GM19025 (cell line): Measurements from ENCODE around the gene CSNK1G2.

ENCODE experiments used
- ATAC-seq: cut with Tn5 transposase; IDR thresholded peaks from one replicate; pipeline ENCODE4 v1.9.1; 2021; ENCODE audit warnings: mild to moderate bottlenecking, low read depth, moderate library complexity; ENCODE audit not compliant: unreplicated experiment

Gene CSNK1G2

DNA sequence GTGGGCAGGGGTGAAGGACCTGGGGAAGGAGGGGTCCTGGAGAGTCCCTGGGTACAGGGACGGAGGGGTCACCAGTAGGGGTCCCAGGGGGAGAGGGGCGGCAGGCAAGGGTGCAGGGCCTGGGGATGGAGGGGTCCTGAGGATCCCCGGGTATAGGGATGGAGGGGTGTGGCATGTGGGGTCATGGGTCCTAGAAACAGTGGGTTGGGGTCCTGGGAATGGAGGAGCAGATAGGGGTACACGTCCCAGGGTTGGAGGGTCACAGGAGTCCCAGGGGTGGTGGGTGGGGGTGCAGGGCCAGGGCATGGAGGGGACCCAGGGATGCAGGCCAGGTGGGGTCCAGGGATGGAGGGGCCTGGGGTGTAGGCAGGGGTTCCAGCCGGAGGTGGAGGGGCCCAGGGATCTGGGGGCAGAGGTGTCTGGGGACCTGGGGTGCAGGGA, 73.2 kb downstream of the CSNK1G2 start:
- no peak for ATAC-seq

DNA sequence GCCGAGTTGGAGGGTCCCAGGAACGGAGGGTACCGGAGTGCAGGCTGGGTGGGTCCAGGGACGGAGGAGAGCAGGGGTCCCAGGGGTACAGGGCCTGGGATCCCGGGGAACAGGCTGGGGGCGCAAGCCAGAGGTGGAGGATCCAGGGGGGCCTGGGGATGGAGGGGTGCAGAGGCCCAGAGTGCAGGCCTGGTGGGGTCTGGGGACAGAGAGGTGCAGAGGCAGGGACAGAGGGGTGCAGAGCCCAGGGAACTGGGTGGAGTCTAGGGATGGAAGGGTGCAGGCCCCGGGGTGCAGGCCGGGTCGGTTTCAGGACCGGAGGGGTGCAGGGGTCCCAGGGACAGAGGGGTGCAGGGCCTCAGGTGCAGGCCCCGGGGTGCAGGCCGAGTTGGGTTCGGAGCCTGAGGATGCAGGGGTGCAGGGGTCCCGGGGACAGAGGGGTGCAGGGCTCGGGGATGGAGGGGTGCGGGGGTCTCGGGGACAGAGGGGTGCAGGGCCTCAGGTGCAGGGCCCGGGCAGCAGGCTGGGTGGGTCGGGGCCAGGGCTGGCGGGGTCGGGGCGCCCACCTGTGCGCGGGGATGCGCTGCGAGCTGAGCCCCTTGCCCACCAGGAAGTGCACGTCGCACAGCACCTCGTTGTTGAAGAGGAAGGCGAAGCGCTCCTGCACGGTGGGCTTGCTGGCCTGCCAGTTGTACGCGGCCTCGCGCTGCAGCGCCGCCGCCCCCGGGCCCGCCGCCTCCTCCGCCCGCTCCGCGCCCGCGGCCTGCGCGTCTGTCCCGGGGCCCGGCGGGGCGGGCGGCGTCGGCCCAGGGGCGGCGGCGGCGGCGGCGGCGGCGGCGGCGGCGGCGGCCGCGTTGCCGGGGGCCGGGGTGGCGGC, 74.0 kb downstream of the CSNK1G2 start:
- ATAC-seq, result no peak

DNA sequence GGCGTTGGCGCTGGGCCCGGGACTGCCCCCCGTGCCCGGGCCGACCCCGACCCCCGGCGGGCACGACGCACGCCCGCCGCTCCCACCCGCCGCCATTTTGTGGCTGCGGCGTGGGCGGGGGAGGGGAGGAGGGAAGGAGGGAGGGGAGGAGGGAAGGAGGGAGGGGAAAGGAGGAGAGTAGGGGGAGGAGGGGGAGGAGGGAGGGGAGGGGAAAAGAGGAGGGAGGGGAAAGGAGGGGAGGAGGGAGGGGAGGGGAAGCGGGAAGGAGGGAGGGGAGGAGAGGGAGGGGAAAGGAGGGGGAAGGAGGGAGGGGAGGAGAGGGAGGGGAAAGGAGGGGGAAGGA, 74.6 kb downstream of the CSNK1G2 start, which contains the start of gene BTBD2:
Gene BTBD2, minus strand, starts transcription at position 107 of the 343 bp plus-strand sequence. Its CDS starts 11 bp downstream, at position 96.
- ATAC-seq, result no peak

DNA sequence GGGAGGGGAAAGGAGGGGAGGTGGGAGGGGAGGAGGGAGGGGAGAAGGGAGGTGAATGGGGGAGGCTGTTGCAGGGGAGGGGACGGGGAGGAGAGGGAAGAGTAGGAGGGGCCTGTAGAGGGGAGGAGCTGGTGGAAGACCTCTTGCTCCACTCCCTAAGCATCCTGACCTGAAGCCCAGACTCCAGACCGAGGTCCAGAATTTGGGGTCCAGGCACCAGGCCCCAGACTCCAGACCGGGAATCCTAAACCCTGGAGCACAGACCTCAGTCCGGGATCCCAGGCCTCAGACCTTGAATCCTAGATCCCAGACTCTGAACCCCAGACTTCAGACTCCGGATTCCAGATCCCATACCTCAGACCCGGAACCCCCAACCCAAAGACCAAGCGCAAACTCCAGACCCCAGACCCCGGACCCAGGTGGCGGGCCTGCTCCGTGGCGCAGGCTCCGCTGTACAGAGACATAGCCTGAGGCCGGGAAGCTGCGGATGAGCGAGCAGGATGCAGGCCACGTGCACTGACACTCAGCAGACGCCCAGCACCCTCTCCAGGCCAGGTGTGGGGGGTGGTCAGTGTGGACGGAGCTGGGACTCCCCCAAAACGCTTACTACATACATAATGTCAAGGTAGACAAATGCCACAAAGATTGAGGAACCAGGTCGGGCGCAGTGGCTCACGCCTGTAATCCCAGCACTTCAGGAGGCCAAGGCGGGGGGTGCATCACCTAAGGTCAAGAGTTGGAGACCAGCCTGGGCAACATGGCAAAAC, 75.3 kb downstream of the CSNK1G2 start:
- no peak for ATAC-seq

DNA sequence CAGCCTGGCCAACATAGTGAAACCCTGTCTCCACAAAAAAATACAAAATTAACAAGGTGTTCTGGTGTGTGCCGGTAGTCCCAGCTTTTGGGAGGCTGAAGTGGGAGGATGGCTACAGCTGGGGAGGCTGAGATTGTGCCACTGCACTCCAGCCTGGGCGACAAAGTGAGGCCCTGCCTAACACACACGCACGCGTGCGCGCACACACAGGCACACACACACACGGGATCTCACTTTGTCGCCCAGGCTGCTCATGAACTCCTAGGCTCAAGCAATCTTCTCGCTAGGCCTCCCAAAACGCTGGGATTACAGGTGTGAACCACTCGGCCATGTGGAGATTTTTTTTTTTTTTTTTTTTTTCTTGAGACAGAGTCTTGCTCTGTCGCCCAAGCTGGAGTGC, 77.8 kb downstream of the CSNK1G2 start:
- no peak for ATAC-seq

DNA sequence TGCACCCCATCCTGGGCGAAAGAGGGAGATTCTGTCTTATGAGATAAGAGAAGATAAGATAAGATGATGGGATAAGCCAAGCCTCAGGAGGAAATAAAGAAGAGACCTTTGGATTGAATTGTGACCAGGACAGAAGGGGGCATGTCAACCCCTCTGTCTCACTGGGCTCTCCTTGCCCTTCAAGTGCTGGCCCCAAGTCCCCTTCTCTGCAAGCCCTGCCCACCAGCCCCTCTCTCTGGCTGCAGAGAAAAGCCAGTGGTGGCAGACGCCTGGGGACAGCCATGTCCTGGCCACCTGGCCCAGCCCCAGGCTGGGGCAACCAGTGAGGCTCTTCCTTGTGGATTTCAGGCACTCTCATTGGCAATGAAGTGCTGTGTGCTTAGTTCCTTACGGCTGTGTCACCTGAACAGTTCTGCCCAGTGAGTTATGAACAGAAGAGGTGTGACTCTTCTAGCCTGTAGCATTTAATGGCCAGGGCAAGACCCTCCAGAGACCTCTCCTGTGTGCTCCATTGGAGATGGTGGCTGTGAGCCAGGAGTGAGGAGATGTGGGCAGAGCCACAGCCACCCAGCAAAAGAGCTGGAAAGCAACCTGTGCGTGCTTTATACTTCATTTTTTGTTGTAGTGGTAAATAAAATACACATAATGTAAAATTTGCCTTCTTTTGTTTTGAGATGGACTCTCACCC, 80.6 kb downstream of the CSNK1G2 start:
- no peak for ATAC-seq

DNA sequence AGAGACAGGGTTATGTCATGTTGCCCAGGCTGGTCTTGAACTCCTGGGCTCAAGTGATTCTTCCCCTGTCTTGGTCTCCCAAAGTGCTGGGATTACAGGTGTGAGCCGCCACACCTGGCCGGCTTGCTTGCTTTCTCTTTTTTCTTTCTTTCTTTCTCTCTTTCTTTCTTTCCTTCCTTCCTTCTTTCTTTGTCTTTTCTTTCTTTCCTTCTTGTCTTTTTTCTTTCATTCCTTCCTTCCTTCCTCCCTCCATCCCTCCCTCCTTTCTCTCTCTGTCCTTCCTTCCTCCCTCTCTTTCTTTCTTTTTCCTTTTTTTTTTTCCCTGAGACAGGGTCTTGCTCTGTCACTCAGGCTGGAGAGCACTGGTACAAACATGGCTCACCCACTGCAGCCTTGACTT, 81.3 kb downstream of the CSNK1G2 start:
- ATAC-seq, result no peak

DNA sequence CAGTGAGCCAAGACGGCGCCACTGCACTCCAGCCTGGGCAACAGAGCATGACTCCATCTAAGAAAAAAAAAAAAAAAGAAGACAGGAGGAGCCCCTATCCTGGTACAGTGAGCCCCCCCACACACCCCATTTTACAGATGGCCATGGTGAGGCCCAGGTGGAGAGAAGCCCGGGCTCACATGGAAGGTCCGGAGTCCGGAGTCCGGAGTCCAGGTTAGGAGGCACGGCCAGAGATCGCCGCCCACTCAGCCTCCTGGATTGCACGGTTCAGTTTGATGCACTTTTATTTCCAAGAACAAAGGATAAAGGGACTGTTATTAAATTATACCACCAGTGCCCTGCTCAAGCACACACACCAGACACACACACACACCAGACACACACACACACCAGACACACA, 85.8 kb downstream of the CSNK1G2 start:
- no peak for ATAC-seq

DNA sequence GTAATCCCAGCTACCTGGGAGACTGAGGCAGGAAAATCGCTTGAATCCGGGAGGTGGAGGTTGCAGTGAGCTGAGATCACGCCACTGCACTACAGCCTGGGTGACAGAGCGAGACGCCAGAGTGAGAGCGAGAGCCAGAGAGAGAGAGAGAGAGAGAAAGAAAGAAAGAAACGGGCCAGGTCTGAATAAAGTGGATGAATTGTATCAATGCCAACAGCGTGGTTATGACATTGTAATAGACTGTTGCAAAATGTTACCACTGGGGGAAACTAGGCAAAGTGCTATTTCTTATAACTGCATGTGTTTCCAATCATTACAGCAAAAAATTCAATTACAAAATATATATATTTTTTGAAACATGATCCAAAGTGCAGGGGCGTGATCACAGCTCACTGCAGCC, 86.4 kb downstream of the CSNK1G2 start:
- no peak for ATAC-seq
